ENCODE measurements around the gene ZNF805. TPM values are rescaled to one million over a fixed set of nuclear protein-coding genes. Genes with fewer than 3 reads are reported as not detected.

ZNF805 gene
- total RNA-seq, 2 donors from 2014 or later, result 16.4 to 21.1 TPM

GRCh38 chr19:57262044-57262443 lies 21.6 kb downstream of the ZNF805 start:
- no peak for DNase-seq (ENCODE audit: low spot score)
- intact Hi-C loops (cut with DNase I), result no loop called here
- WGBS, result 92% methylated on average over 3 of the region's 3 CpGs

GRCh38 chr19:57263244-57263741 lies 22.9 kb downstream of the ZNF805 start:
- no peak for DNase-seq (ENCODE audit: low spot score)
- Histone ChIP-seq H3K9me3 (no peaks in the 10 kb centered on the region), H3K4me1 (replicated peaks) (no peaks in the 10 kb centered on the region), H3K27me3 (replicated peaks; ENCODE audit: insufficient read depth) (no peaks in the 10 kb centered on the region), H3K4me3 (no peak overlapping the region), H3K36me3 (no peaks in the 10 kb centered on the region), H3K27ac (no peak overlapping the region)
- 95% methylated on average over 1 of the region's 1 CpG for WGBS
- intact Hi-C loops (cut with DNase I), result no loop called here
- TF ChIP-seq POLR2A (IDR thresholded peaks at IDR 0.05) (no peak), CTCF (IDR thresholded peaks at IDR 0.05) (no peak), POLR2AphosphoS5 (IDR thresholded peaks at IDR 0.05) (no peak)

More at GRCh38 chr19:57262044-57262443, 21.6 kb downstream of the ZNF805 start:
- TF ChIP-seq POLR2AphosphoS5 (IDR thresholded peaks at IDR 0.05) (no peak), POLR2A (IDR thresholded peaks at IDR 0.05) (no peak), CTCF (IDR thresholded peaks at IDR 0.05) (no peak)
- no peaks in the 10 kb centered on the region for H3K27me3 ChIP-seq (replicated peaks; ENCODE audit: insufficient read depth)
- no peaks in the 10 kb centered on the region for H3K4me1 ChIP-seq (replicated peaks)
- no peaks in the 10 kb centered on the region for H3K36me3 ChIP-seq
- no peak overlapping the region for H3K27ac ChIP-seq
- H3K9me3 ChIP-seq, result no peaks in the 10 kb centered on the region
- H3K4me3 ChIP-seq, result no peak overlapping the region

- H3K9me3 ChIP-seq, result no peaks in the 10 kb centered on the region
- no peak for DNase-seq (ENCODE audit: low spot score)
- no peaks in the 10 kb centered on the region for H3K4me1 ChIP-seq (replicated peaks)
- no peaks in the 10 kb centered on the region for H3K36me3 ChIP-seq
- no peak overlapping the region for H3K4me3 ChIP-seq
- TF ChIP-seq POLR2AphosphoS5 (IDR thresholded peaks at IDR 0.05) (no peak), POLR2A (IDR thresholded peaks at IDR 0.05) (no peak), CTCF (IDR thresholded peaks at IDR 0.05) (no peak)
- no peak overlapping the region for H3K27ac ChIP-seq
- no peaks in the 10 kb centered on the region for H3K27me3 ChIP-seq (replicated peaks; ENCODE audit: insufficient read depth)
- 56% methylated on average over 3 of the region's 3 CpGs for WGBS
- intact Hi-C loops (cut with DNase I), result no loop called here
Observed at GRCh38 chr19:57267291-57267690, 26.9 kb downstream of the ZNF805 start.

GRCh38 chr19:57269515-57270250 lies 29.3 kb downstream of the ZNF805 start:
- no peaks in the 10 kb centered on the region for H3K4me1 ChIP-seq (replicated peaks)
- intact Hi-C loops (cut with DNase I), result no loop called here
- no peaks in the 10 kb centered on the region for H3K9me3 ChIP-seq
- H3K27me3 ChIP-seq (replicated peaks; ENCODE audit: insufficient read depth), result no peaks in the 10 kb centered on the region
- no peak for DNase-seq (ENCODE audit: low spot score)
- TF ChIP-seq CTCF (IDR thresholded peaks at IDR 0.05) (no peak), POLR2AphosphoS5 (IDR thresholded peaks at IDR 0.05) (no peak), POLR2A (IDR thresholded peaks at IDR 0.05) (no peak)
- no peaks in the 10 kb centered on the region for H3K36me3 ChIP-seq
- 86% methylated on average over 4 of the region's 4 CpGs for WGBS
- H3K4me3 ChIP-seq, result no peak overlapping the region
- H3K27ac ChIP-seq, result no peak overlapping the region

- 98% methylated on average over 8 of the region's 8 CpGs for WGBS
- Histone ChIP-seq H3K36me3 (no peaks in the 10 kb centered on the region), H3K9me3 (no peaks in the 10 kb centered on the region), H3K4me1 (replicated peaks) (no peaks in the 10 kb centered on the region), H3K27ac (no peak overlapping the region), H3K27me3 (replicated peaks; ENCODE audit: insufficient read depth) (no peaks in the 10 kb centered on the region), H3K4me3 (no peak overlapping the region)
- TF ChIP-seq POLR2A (IDR thresholded peaks at IDR 0.05) (no peak), POLR2AphosphoS5 (IDR thresholded peaks at IDR 0.05) (no peak), CTCF (IDR thresholded peaks at IDR 0.05) (no peak)
- intact Hi-C loops (cut with DNase I), result no loop called here
- DNase-seq (ENCODE audit: low spot score), result no peak
Observed at GRCh38 chr19:57271280-57271679, 30.8 kb downstream of the ZNF805 start.
